ENCODE data around the gene DNMT3L.
"Not testable (repeated sequence)": the region's sequence is repeated elsewhere in the genome, so short reads cannot be mapped to it uniquely, and the experiment has no call there.

DNMT3L gene

DNA sequence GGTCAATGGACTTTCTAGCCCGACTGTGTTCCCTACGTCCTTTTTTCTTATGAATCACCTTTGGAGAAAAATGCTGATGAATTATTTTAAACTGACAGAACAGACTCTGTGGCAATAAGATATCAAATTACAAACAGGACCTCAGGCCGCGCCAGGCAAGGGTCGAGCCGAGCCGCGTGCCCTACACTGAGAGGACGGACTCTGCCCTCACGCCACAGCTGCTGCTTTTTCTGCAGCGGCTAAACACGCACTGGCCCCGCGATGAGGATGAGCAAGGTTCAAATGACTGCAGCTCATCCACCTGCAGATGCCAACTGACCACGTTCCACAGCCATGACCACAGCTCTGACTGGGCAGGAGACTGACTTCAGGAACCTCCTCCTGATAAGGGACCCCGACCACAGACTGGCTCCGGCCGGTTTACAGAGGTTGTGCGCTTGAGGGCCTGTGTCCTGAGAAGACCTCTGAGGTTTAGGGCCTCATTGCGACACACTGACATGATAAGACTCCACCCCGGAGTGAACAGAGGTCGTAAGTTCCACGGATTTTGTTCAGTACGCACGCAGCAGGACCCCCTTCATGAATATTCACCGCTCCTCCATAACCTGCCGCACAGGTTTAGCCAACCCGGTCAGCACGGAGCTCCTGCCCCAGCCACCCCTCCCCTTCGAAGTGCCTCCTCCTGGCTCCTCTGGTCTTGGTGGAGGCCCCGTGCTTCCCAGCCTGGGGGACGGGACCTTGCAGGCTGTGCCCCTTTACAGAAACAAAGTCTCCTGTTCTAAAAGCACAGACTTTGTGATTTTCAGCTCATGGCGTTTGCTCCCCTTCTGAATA, 12.3 kb downstream of the DNMT3L start:
- DNase-seq (ENCODE audit: low spot score) = not testable (repeated sequence)

GRCh38 chr21:44247904-44248303, 13.8 kb downstream of the DNMT3L start:
- not testable (repeated sequence) for DNase-seq (ENCODE audit: low spot score)

- DNase-seq (ENCODE audit: low spot score) = not testable (repeated sequence)
Observed at GRCh38 chr21:44243980-44244379, 17.7 kb downstream of the DNMT3L start.

DNA sequence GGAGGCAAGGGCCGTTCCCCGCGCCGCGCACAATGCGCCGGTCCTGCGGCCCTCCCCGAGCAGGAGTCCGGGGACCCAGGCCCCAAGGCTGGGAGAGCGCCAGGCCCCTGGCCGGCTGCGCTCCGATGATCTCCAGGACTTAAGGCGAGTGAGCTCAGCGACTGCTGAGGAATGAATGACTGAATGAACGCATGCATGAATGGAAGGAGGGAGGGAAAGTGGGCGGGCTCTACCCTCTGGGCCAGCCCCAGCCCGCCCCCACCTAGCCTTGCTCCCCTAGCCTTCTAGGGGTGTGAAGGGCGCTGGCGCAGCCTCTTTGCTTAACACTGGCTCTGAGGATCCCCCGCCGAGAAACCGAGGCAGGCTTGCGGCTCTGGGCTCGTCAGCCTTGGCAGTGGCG, 20.4 kb downstream of the DNMT3L start:
- DNase-seq (ENCODE audit: low spot score) = not testable (repeated sequence)

DNA sequence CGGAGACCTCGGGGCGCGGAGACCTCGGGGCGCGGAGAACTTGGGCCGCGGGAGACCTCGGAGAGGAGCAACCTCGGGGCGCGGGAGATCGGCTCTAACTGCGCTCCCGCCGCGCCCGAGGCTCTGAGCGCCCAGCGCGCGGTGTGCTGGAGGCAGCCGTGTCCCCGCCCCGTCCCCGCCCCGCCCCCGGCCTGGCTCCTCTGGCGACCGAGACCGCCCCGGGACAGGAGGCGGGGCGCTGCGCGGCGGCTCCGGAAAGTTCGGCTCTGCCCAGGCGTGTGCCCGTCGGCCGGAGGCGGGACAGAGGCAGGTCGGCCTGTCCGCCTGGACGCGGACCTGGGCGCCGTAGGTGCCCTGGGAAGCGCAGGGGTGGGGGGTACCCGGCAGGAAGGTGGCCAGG, 20.9 kb downstream of the DNMT3L start, which contains the start of gene ICOSLG:
Gene ICOSLG, minus strand, starts transcription at position 102 of the 400 bp plus-strand sequence. CDS start 126 bp downstream, outside the sequence.
- DNase-seq (ENCODE audit: low spot score) = not testable (repeated sequence)

DNA sequence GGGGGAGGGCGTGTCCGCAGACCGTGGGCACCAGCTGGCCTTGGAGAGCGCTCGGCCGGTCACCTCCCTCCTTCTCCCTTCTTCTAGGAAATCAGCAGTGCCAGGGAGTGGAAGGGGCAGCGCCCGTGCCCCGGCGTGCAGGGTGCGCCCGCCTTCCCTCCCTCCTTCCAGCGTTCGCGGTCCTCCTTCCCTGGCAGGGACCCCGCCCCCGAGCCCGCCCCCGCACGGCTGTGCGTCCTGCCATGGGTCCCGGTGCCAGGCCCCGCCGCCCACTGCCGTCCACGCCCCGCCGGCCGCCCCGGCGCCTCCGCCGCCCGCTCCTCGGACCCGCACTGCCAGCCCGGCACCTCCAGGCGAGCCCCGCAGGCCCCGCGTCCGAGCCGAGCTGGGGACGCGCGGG, 21.3 kb downstream of the DNMT3L start:
- DNase-seq (ENCODE audit: low spot score) = not testable (repeated sequence)

DNA sequence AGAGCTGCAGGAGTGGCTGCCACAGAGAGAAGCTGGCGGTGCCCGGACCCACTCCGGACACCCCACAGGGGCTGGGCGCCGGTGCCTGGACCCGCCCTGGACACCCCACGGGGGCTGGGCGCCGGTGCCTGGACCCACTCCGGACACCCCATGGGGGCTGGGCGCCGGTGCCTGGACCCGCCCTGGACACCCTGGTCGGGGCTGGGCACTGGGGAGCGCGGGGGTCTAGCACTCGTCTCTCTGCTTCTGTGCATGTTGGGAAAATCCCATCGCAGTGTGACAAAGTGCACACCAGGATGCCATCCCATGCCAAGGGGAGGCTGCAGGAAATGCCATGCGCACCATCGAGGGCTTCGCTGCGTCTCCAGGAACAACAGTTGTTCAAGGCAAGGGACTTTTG, 32.1 kb downstream of the DNMT3L start:
- DNase-seq (ENCODE audit: low spot score) = not testable (repeated sequence)

DNA sequence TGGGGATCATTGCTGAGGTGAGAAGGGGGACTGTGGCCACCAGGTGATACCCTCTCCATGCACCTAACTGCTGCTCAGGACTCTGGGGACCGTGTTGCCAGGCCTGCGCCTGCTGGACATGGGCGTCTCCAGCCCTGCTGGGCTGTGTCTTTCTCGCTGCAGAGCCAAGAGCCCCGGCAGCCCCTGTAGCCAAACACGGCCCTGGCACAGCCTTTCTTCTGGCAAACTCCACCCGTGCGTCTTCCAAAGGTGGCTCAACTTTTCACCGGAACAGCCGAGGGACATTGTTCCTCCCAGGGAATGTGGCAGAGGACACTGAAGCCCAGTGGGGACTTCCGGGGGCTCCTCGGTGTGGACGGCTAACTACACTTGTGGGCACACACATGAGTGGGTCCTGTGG, 33.6 kb downstream of the DNMT3L start:
- not testable (repeated sequence) for DNase-seq (ENCODE audit: low spot score)

DNA sequence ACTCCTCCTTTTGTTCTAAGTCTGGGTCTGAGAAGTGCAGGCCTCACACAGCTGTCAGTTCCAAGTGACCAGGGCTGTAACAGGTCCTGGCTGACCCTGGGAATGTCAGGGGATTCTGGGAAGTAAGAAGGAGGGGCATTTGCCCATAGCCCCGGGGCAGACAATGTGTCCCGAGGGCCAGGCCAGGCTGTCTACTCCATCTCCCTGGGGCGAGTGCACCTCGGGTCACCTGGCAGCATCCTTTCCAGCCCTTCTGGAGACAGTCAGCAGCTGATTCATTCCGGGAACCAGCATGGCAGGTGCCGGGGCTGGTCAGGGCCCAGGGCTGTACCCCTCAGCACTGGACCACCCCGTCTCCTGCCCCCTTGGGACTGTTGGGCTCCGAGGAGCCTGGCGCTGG, 34.1 kb downstream of the DNMT3L start:
- DNase-seq (ENCODE audit: low spot score) = not testable (repeated sequence)

DNA sequence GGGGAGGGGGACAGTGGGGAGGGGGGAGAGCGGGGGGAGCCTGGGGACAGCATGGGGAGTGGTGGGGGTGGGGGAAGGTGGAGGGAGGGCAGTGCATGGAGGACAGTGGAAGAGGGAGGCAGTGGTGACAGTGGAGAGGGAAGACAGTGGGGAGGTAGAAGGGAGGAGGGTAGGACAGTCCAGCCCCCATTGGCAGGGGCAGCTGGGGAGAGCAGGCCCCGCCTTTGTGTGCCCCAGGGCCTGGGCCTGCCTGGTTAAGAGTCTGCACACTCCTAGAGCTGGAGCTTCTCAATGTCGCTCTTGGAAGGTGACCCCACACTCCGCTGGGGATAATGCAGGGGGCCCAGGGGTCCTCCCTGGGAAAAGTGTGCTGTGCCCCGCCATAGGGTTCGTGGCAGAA, 36.1 kb downstream of the DNMT3L start:
- not testable (repeated sequence) for DNase-seq (ENCODE audit: low spot score)

DNA sequence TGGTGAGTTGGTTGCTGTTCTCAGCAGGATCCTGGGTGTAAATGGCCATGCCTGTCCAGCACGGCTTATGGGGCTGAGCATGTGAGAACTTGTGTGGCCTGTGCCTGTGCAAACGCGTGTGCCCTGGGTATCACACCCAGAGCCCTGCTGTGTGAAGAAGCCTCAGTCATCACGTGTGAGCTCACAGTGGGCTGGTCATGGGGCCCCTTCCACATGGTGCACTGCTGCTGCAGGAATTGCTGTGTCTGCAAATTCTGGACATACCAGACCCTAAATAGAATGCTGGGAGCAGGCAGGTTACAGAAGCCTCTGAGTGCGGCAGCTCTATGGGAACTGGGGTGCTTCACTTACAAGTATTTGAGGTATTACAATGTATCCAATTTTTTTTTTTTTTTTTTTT, 38.4 kb downstream of the DNMT3L start:
- DNase-seq (ENCODE audit: low spot score) = not testable (repeated sequence)

DNA sequence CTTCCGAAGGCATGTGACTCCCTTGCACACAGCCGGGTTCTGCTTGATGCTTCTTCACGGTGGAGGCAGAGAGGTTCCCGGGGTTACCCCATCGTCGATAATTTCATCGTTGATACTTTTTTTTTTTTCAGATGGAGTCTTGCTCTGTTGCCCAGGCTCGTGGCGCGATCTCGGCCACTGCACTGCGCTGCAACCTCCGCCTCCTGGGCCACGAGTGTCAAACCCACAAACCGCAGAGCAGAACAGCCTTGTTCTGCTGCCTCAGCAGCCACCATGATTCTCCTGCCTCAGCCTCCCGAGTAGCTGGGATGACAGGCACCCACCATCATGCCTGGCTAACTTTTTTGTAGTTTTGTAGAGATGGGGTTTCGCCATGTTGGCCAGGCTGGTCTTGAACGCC, 41.0 kb downstream of the DNMT3L start:
- DNase-seq (ENCODE audit: low spot score) = not testable (repeated sequence)

GRCh38 chr21:44218461-44218860, 43.2 kb downstream of the DNMT3L start:
- DNase-seq (ENCODE audit: low spot score) = not testable (repeated sequence)

GRCh38 chr21:44211978-44212377, 49.7 kb downstream of the DNMT3L start:
- DNase-seq (ENCODE audit: low spot score) = not testable (repeated sequence)

DNA sequence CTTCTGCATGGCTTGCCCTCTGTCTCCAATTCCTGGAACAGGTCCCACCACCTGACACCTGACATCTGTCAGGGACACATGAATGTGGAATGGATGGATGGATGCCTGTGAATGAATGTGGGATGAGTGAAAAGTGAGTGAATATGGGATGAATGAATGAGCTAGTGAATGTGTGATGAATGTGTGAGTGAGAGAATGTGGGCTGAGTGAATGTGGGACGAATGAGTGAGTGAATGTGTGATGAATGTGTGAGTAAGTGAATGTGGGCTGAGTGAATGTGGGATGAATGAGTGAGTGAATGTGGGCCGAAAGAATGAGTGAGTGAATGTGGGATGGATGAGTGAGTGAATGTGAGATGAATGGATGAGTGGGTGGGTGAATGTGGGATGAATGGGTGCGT, 50.1 kb downstream of the DNMT3L start:
- DNase-seq (ENCODE audit: low spot score) = not testable (repeated sequence)

DNA sequence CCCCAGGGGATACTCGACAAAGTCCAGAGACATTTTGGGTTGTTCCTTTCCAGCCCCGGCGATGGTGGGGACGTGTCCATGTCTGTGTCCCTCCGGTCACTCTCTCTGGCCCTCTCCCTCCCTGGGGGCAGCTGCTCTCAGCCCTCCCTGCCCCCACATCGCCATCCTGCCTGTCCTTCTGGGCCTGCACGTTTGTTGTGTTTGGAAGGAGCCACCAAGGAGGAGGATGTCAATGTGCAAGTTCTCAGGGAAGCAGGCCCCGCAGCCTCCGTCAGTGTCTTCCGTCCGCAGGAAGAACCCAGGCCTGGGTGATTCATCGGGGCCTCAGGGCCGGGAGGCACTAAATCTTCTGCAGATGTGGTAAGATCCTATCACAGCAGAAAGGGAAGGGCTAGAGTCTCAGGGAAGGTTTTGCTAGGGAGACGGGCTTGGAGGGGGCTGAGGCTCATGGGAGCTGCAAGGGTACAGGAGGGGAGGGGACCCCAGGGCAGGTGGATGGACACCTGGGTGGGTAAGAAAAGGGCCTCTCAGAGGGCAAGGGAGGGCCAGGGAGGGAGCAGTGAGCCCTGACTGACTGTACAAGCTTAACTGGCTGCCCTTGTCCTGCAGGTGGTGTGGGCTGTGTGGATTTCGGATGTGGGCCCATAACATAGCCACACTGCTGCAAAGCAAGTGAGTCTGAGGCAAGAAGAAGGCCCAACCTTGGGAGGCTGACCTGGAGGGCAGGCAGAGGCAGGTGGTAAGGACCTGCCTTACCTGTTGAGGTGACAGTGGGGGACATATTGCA, 53.6 kb downstream of the DNMT3L start:
- DNase-seq (ENCODE audit: low spot score) = not testable (repeated sequence)

DNA sequence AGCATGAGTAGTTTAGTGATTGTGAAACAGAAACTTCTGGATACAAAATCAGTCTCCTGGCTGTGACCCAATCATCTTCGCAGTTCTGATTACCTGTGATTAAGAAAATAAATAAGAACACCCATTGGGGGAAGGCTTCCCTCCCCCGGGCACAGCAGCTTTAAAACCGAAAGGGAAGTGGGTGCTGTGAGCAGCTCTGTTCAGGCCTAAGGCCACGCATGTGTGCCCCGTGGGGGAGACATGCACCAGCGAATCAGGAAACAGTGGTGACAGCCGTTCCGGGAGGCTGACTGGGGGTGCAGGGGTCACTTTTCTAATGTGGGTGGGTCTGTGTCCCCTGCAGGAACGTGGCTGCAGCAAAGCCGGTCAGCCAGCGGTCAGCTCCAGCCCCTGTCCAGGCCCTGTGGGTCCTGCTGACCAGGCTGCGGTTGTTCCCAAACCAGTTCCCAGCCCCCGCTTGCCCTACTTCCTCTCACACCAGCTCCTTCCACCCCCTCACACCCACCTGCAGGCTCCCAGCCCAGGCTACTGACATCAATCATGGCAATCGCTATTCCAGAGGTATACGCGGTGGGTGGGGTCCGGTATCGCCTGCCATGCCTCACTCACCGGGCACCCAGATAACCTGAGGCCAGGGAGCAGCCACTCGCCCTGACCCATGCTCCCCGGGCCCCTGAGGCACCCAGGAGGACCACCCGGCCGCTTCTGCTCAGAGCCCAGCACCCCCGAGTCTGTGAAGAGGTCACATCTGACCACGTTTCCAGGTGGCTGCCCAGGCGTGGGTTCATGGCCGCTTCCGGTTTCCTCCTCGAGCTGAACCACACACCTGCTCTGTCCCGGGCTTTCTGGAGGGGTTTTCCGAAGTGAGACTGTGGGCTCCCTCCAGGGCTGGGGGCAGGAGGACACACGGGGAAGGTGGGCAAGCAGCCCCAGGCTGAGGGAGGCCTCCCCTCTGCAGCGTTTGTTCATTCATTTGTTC, 54.7 kb downstream of the DNMT3L start:
- DNase-seq (ENCODE audit: low spot score) = not testable (repeated sequence)

DNA sequence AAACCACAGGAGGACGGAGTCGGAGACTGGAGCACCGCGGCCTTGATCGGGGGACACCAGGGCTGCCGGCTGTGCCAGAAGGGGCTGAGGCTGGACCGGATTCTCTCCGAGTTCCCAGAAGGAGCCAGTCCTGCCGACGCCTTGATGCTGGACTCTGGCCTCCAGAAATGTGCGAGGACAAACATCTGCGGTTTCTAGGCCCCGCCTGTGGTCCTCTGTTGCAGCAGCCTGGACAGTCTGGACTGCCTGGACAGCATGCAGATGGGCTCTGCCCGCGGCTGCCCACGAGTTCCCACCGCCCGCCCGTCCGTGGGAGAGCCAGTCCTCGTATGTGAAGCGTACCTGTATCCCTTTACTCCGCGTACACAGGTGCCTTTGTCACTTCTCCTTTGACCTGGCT, 55.5 kb downstream of the DNMT3L start:
- not testable (repeated sequence) for DNase-seq (ENCODE audit: low spot score)

GRCh38 chr21:44202590-44203299, 59.0 kb downstream of the DNMT3L start:
- DNase-seq (ENCODE audit: low spot score) = not testable (repeated sequence)

DNA sequence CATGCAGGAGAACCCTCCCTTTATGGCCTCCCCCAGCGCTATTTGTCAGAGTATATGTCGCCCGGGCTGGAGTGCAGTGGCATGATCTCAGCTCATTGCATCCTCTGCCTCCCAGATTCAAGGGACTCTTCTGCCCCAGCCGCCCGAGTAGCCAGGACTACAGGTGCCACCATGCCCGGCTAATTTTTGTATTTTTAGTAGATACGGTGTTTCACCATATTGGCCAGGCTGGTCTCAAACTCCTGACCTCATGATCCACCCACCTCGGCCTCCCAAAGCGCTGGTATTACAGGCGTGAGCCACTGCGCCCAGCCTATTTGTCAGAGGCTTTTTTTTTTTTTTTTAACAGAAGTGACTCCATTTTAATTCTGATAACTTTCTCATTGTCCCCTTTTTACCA, 61.7 kb downstream of the DNMT3L start:
- DNase-seq (ENCODE audit: low spot score) = not testable (repeated sequence)

DNA sequence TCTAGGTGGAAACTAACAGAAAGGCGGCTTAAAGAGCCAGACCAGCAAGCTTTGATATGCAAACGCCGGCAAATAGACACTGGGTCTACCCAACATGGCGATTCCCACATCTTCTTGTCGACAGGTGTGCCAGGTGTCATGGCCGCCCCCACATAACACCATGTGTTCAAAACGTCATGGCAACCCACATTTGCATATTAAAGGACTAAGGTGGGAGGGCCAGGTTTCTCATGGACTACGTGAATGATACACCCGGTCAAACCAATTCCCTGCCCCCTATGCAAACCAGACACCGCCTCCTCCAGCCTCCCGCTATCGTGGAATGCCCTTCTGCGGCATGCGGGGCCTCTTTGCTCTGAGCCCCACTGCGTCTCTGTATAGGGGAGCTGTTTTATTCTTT, 62.2 kb downstream of the DNMT3L start:
- DNase-seq (ENCODE audit: low spot score) = no peak

Data from CD4-positive, alpha-beta T cell treated with Interleukin-6 at 100 ng/mL for 8 hours (primary cell).